Central memory CD8-positive, alpha-beta T cell (primary cell): ENCODE data around the gene NAV2.
A peak's percentile ranks its signal among the peaks of the same experiment; 100 is the strongest.

Source experiments
- ATAC-seq: fragments of 150-1000 bp; cut with Tn5 transposase; replicated peaks from 2 replicates; pipeline ENCODE4 v1.10.0; 2022; ENCODE audit warnings: mild to moderate bottlenecking, moderate FRiP score, moderate number of reproducible peaks; ENCODE audit not compliant: poor library complexity, severe bottlenecking; ENCODE audit errors: extremely low read depth
- DNase-seq, 2 donors: peaks; one replicate each; pipeline ENCODE4 v3.0.0; 2021; ENCODE audit warnings: low spot score in 2 of 2
- H3K27ac Mint-ChIP-seq: one replicate; pipeline ENCODE4 v1.8.0; 2022; ENCODE audit warnings: low read depth, mild to moderate bottlenecking, moderate library complexity, mixed read lengths
- H3K27me3 Mint-ChIP-seq: one replicate; pipeline ENCODE4 v1.8.0; 2022; ENCODE audit warnings: mixed read lengths
- H3K36me3 Mint-ChIP-seq: one replicate; pipeline ENCODE4 v1.8.0; 2022; ENCODE audit warnings: mild to moderate bottlenecking, moderate library complexity, mixed read lengths; ENCODE audit not compliant: insufficient read depth
- H3K4me1 Mint-ChIP-seq: one replicate; pipeline ENCODE4 v1.8.0; 2022; ENCODE audit warnings: mixed read lengths
- H3K4me3 Mint-ChIP-seq: one replicate; pipeline ENCODE4 v1.8.0; 2022; ENCODE audit warnings: mild to moderate bottlenecking, moderate library complexity, mixed read lengths
- H3K9me3 Mint-ChIP-seq: one replicate; pipeline ENCODE4 v1.8.0; 2022; ENCODE audit warnings: mixed read lengths

The NAV2 gene

DNA sequence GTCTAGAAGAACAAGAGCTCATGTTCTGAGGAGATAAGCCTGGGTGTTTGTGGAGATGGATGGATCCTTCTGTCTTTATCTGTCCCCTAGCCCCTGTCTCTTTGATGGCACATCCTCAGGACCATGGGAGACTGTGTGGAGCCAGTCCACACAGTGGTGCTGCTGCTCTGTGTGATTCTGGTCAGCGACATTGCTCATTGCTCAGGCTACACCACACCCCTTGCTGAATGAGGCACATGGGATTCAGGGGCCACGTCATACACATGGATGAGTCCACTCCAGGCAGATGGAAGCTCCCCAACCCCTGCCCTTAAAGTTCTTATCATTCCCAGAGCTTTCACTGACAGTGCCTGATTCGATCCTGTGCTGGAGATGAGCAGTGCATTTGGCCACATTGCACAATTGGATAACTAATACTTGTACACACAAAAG is 222.2 kb downstream of the NAV2 start:
- H3K27ac Mint-ChIP-seq: no peak overlapping the region
- no peak overlapping the region for H3K4me3 Mint-ChIP-seq
- no peaks in the 10 kb centered on the region for H3K4me1 Mint-ChIP-seq
- DNase-seq: no peak
- no peaks in the 10 kb centered on the region for H3K9me3 Mint-ChIP-seq
- ATAC-seq: no peak
- no peaks in the 10 kb centered on the region for H3K27me3 Mint-ChIP-seq
- H3K36me3 Mint-ChIP-seq: no peaks in the 10 kb centered on the region

DNA sequence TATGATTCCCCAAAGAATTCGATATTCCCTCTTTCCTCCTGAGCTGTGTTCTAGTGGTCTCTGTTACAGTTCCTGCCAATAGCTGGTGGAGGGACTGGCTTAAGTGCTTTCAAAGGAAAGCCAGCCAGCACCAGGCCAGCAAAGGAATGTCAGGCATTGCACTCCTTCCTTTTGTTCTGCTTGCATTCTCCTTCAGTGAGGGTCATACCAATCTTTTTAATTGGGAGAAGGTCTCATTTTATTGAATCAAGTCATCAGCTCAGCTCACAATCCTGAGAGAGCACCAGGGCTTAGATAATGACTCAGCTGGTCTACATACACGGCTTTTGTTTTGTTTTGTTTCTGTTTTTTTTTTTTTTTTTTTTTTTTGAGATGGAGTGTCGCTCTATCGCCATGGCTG is 222.9 kb downstream of the NAV2 start:
- Mint-ChIP-seq H3K4me3 (no peak overlapping the region), H3K27me3 (no peaks in the 10 kb centered on the region), H3K36me3 (no peaks in the 10 kb centered on the region), H3K9me3 (no peaks in the 10 kb centered on the region), H3K4me1 (no peaks in the 10 kb centered on the region), H3K27ac (no peak overlapping the region)
- DNase-seq (no peak), ATAC-seq (no peak)

DNA sequence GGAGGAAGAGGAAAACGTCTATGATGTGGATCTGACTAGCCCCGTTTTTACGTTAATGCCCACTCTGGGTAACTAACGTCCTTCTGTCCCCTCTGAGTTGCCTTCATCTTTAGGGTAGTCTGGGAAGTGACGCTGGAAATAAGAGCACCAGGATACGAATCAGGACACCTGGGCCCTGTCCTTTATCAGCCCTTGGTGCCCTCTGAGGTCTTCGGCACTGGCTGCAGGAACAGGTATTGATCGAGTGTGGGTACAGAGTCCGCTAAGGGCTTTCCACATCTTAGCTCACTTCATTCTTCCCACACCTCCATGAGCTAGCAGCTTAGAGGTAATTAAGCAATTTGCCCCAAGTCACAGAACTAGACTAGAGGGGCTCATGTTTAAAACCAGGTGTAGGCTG is 223.8 kb downstream of the NAV2 start:
- no peaks in the 10 kb centered on the region for H3K9me3 Mint-ChIP-seq
- H3K36me3 Mint-ChIP-seq: peaks cover under 1% of the 10 kb centered on the region
- H3K27me3 Mint-ChIP-seq: no peaks in the 10 kb centered on the region
- no peak for DNase-seq
- H3K27ac Mint-ChIP-seq: no peak overlapping the region
- ATAC-seq: no peak
- H3K4me3 Mint-ChIP-seq: no peak overlapping the region
- H3K4me1 Mint-ChIP-seq: no peaks in the 10 kb centered on the region

DNA sequence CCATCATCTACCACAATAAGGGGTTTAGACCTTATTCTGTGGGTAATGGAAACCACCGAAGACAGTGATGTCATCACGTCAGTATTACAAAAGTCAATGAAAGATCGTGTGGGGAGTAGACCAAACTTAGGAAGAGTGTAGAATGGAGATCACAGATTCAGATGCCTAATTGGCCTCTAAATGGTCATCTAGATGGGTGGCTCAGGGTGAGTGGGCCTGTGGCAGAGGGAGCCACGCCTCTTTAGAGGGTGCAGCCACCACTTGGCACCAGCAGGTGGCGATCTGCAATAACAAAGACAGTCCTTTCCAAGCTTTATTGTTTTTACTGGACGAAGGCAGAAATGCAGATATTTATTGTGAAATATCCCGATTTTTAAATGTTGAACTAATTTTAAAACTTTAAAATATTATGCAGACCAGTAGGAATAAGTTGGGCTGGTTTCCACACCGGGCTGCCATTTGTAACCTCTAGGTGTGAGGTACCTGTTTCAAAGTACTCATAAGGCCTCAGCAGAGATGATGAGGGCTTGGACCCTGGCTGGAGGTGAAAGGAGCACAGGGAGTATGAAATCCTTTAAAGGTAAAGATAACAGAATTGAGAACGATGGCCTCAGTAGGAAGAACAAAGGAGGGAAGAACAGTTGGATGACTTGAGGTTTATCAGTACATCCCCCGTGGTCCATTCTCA is 225.7 kb downstream of the NAV2 start:
- Mint-ChIP-seq H3K9me3 (no peaks in the 10 kb centered on the region), H3K36me3 (peaks cover 2% of the 10 kb centered on the region), H3K4me1 (no peaks in the 10 kb centered on the region), H3K27ac (no peak overlapping the region), H3K4me3 (no peak overlapping the region), H3K27me3 (no peaks in the 10 kb centered on the region)
- ATAC-seq: no peak
- DNase-seq: no peak

DNA sequence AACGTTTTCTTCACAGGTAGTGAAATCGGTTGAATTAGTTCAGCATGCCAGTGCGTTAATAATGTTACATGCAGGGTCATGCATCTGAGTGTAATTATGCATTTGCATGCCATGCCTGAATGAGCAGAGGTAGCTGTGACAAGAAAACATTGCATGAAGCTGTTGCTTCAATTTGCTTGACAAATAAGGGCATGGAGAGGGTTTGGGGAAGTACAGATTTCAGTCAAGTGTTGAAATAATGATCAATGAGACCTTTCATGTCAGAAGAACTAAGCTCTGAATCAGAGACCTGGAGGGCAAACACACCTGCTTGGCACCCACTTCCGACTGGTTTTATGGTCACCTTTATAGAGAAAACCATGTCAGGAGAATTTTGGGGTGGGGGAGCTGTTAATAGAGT is 226.2 kb downstream of the NAV2 start:
- Mint-ChIP-seq H3K9me3 (no peaks in the 10 kb centered on the region), H3K4me3 (no peak overlapping the region), H3K27me3 (no peaks in the 10 kb centered on the region), H3K27ac (no peak overlapping the region), H3K4me1 (no peaks in the 10 kb centered on the region), H3K36me3 (peaks cover 2% of the 10 kb centered on the region)
- ATAC-seq (no peak), DNase-seq (no peak)

DNA sequence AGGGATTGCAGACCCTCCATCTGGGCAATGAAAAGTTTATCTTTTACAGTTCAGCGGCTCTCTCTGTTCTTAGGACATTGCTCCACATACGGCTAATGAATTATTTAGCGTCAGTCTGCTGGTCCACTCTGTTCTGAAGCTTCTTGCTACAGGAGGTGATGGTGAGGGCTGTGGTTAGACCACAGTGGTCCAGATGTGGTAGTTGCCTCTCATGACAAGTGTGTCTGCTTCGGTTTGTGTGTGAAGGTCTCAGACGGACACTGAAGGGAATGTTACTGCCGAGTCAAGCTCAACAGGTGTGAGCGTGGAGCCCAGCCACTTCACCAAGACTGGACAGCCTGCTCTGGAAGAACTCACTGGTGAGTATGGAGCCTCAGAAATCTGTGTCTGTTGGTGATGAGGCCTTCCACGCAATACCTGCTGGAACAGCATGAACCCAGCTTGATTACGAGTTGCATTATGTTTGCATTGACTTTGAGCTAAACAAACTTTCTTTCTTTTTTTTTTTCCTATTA is 226.8 kb downstream of the NAV2 start:
- H3K36me3 Mint-ChIP-seq: peaks cover 2% of the 10 kb centered on the region

DNA sequence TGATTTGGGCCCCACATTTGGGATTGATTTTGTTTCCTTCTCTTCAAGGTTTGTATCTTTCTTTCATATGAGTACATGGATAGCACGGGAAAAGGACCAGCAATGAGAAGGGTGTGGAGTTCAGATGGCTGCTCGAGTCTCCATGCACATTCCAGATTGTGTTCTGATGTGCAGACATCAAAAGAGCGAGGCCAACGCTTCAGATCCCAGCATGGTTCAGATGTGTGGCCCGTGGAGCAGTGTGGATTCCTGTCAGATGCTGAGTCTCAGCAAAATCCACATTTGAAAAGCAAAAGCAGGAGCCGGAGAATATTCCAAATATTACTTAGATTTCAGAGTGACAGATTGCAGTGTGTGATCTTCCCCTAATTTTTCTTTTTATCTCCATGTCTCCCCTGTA is 228.2 kb downstream of the NAV2 start:
- H3K27me3 Mint-ChIP-seq: peaks cover 20% of the 10 kb centered on the region
- no peaks in the 10 kb centered on the region for H3K4me1 Mint-ChIP-seq
- ATAC-seq (no peak), DNase-seq (no peak)
- no peak overlapping the region for H3K27ac Mint-ChIP-seq
- H3K9me3 Mint-ChIP-seq: no peaks in the 10 kb centered on the region
- H3K4me3 Mint-ChIP-seq: no peak overlapping the region
- peaks cover 2% of the 10 kb centered on the region for H3K36me3 Mint-ChIP-seq

More for the DNA sequence above, 226.8 kb downstream of the NAV2 start:
- H3K27ac Mint-ChIP-seq: no peak overlapping the region
- ATAC-seq: no peak
- no peaks in the 10 kb centered on the region for H3K9me3 Mint-ChIP-seq
- H3K4me3 Mint-ChIP-seq: no peak overlapping the region
- no peaks in the 10 kb centered on the region for H3K4me1 Mint-ChIP-seq
- peaks cover 6% of the 10 kb centered on the region for H3K27me3 Mint-ChIP-seq
- DNase-seq: no peak

DNA sequence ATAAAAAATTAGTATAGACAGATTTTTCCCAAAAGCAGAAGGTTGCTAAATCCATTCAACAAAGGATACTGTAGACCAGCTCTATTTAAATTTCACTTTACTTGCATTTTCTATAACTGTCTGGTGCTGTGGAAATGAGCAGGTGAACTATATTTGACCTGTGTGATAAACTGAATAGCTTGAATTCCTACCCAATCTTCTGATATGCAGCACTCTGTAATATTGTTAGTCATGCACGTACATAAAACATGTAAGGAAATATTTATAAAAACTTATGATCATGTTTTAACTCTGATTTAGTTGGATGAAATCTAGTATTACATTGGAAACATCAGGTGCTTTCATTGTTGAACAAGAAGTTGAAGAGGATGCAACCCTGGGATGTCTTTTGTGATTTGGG is 234.0 kb downstream of the NAV2 start:
- Mint-ChIP-seq H3K4me3 (no peak overlapping the region), H3K9me3 (no peaks in the 10 kb centered on the region), H3K27ac (no peak overlapping the region), H3K27me3 (peaks cover 27% of the 10 kb centered on the region), H3K4me1 (peaks cover 4% of the 10 kb centered on the region), H3K36me3 (no peaks in the 10 kb centered on the region)
- ATAC-seq (no peak), DNase-seq (no peak)

DNA sequence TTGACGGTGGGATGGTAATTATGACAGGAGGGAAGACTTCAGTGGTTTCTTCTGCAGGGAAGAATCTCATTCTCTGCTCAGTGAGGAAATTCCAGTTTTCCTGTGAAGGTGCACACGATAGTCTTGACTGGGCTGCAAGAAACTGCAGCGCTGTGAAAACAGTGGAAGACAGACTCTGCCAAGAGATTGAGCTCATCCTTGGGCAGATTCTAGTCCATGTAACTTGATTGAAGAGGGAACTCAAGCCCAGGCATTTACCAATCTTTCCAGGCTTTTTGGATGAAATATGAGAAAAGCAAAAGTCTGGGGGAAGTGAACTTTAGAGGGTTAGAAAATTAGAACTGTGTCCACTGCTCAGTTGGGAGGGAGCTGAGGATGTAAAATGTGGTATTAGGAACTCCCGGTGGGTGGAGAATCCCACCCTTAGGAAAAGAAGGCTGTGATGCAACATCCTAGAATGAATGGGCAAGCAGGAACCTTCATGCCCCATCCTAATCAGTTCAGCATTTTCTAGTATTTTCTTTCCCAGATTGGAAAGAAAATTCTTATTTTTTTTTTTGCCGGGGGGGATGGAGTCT is 235.0 kb downstream of the NAV2 start:
- ATAC-seq: no peak
- DNase-seq: no peak
- Mint-ChIP-seq H3K27me3 (peaks cover 27% of the 10 kb centered on the region), H3K4me3 (no peak overlapping the region), H3K9me3 (no peaks in the 10 kb centered on the region), H3K4me1 (peaks cover 6% of the 10 kb centered on the region), H3K27ac (no peak overlapping the region), H3K36me3 (no peaks in the 10 kb centered on the region)

DNA sequence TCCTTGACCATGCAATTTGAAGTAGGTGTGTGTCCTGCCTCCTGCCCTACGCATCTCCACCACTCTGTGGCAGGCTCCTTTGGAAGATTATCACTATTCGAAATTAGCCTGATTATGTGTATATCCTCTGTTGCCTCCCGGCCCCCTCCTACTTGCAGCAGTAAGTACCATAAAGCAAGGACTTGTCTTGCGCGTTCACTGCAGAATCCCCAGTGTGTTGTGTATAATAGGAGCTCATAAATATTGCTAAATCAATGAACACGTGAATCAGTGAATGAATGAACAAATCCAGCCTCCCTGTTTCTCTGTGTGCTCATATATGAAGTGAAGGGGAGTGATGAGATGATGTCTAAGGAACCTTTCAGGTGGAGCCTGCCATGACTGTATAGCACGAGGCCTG is 237.0 kb downstream of the NAV2 start:
- ATAC-seq (no peak), DNase-seq (no peak)
- Mint-ChIP-seq H3K27me3 (peaks cover 30% of the 10 kb centered on the region), H3K9me3 (no peaks in the 10 kb centered on the region), H3K4me3 (no peak overlapping the region), H3K36me3 (no peaks in the 10 kb centered on the region), H3K27ac (no peak overlapping the region), H3K4me1 (peaks cover 6% of the 10 kb centered on the region)

DNA sequence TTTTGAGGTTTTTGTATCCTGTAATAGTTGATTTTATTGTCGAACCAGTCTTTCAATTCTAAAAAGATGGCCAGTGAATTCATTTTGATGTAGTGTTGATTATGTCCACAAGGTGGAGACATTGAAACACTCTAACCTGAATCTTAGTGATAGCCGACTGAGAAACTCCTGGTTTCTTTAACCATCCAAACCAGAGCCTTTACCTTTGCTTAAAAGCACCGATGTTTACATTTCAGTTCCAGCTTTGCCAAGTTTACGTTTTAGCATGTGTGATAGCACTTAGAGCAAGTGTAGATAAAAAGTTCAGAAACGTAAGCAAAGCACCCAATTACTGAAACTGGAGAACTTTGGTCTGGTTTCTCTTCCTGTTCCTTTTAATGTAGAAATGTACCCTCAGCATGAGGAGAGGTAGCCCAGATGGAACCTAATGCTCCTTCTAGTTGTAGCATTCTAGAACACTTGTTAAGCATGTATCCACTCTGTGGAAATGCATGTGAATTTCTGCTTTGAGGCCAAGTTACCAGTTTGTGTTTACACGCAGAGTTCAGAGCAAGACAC is 239.0 kb downstream of the NAV2 start:
- ATAC-seq (no peak), DNase-seq (no peak)
- Mint-ChIP-seq H3K4me1 (peaks cover 6% of the 10 kb centered on the region), H3K4me3 (peak overlapping the region; percentile 54), H3K27me3 (peaks cover 11% of the 10 kb centered on the region), H3K36me3 (no peaks in the 10 kb centered on the region), H3K9me3 (no peaks in the 10 kb centered on the region), H3K27ac (no peak overlapping the region)

DNA sequence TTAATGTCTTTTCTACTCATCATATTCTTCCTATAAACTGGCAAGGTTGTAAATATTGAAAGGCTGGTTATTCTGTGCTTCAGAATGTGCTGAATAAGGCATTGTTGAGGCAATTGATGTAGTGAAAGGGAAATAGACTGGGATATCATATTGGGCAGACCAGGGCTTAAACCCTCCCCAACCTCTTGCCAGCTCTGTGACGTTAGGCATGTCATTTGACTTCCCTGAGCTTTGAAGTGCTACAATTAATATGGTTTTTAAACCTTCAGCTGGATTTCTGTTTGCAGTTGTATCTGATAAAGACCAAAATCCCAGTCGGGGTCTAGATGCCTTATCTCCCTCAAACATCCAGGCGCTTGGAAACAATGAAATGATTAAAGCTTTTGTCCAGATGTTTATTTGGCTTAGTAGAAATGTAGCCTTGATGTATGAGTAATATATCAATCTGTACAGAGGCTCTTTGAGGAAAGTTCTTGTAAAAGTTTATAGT is 239.5 kb downstream of the NAV2 start:
- no peaks in the 10 kb centered on the region for H3K36me3 Mint-ChIP-seq
- DNase-seq: no peak
- no peak for ATAC-seq
- peaks cover 11% of the 10 kb centered on the region for H3K27me3 Mint-ChIP-seq
- H3K27ac Mint-ChIP-seq: no peak overlapping the region
- peaks cover 6% of the 10 kb centered on the region for H3K4me1 Mint-ChIP-seq
- H3K4me3 Mint-ChIP-seq: peak overlapping the region; percentile 54
- no peaks in the 10 kb centered on the region for H3K9me3 Mint-ChIP-seq

DNA sequence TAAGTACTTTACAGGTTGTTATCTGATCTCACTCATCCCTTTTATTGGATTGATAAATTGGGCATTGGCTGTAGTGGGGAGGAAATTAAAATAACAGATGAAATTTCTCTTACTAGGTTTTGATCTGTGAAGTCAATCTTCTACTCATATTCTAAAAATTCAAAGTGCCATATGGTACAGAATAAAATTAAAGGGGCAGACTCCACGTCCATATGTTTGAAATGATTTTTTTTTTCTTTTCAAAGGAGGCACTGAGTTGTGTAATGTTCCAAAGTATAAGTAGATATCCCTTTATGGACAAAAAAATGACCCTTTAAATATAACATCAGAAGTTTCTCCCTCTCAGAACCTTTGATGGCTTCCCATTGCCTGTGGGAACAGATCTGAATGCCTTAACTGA is 240.3 kb downstream of the NAV2 start:
- H3K4me1 Mint-ChIP-seq: peaks cover 6% of the 10 kb centered on the region
- DNase-seq: no peak
- no peak overlapping the region for H3K27ac Mint-ChIP-seq
- no peaks in the 10 kb centered on the region for H3K9me3 Mint-ChIP-seq
- no peaks in the 10 kb centered on the region for H3K36me3 Mint-ChIP-seq
- no peak for ATAC-seq
- H3K27me3 Mint-ChIP-seq: peaks cover 11% of the 10 kb centered on the region
- H3K4me3 Mint-ChIP-seq: no peak overlapping the region
